Subcutaneous abdominal adipose tissue (tissue), 5 donors: ENCODE data around the gene DSCAML1.

Experiments used
- H3K27ac ChIP-seq: one replicate; pipeline ENCODE4 v1.7.0; 2013; ENCODE audit warnings: low read depth, mild to moderate bottlenecking, inconsistent platforms, low read length, moderate library complexity
- H3K27me3 ChIP-seq, 5 donors: one replicate each; pipeline ENCODE4 v1.7.0; 2013; ENCODE audit warnings: low read length in 5 of 5, inconsistent platforms in 1 of 5; ENCODE audit not compliant: control insufficient read depth in 5 of 5, insufficient read depth in 4 of 5
- H3K36me3 ChIP-seq, 5 donors: one replicate each; pipeline ENCODE4 v1.7.0; 2013; ENCODE audit warnings: low read length in 5 of 5; ENCODE audit not compliant: control insufficient read depth in 5 of 5, insufficient read depth in 5 of 5
- H3K4me1 ChIP-seq, 5 donors: one replicate each; pipeline ENCODE4 v1.7.0; 2013; ENCODE audit warnings: low read length in 5 of 5, mild to moderate bottlenecking in 3 of 5, moderate library complexity in 1 of 5; ENCODE audit not compliant: control insufficient read depth in 5 of 5, insufficient read depth in 5 of 5
- H3K4me3 ChIP-seq, 5 donors: one replicate each; pipeline ENCODE4 v1.7.0; 2013; ENCODE audit warnings: low read length in 5 of 5, low read depth in 1 of 5
- H3K9ac ChIP-seq, 5 donors: one replicate each; pipeline ENCODE4 v1.7.0; 2013; ENCODE audit warnings: low read length in 5 of 5, mild to moderate bottlenecking in 4 of 5, moderate library complexity in 3 of 5
- H3K9me3 ChIP-seq, 5 donors: one replicate each; pipeline ENCODE4 v1.7.0; 2013; ENCODE audit warnings: low read length in 5 of 5; ENCODE audit not compliant: control insufficient read depth in 5 of 5
- donor health status: healthy.
- donor health status: healthy.
- donor health status: healthy.
- donor health status: healthy.
- donor health status: healthy.

The DSCAML1 gene

GRCh38 chr11:117433717-117434116, 363.3 kb downstream of the DSCAML1 start:
- Histone ChIP-seq H3K27me3 (peaks cover 0 to 2% (median 0%) of the 10 kb centered on the region in 5 donors), H3K4me3 (no peak overlapping the region), H3K36me3 (peaks cover 0 to 34% (median 2%) of the 10 kb centered on the region in 5 donors), H3K27ac (no peak overlapping the region), H3K9ac (no peak overlapping the region), H3K4me1 (no peaks in the 10 kb centered on the region), H3K9me3 (no peaks in the 10 kb centered on the region)

- peaks cover 0 to 26% (median 2%) of the 10 kb centered on the region in 5 donors for H3K36me3 ChIP-seq
Observed at GRCh38 chr11:117431436-117431835, 365.6 kb downstream of the DSCAML1 start.

GRCh38 chr11:117430293-117430955, 366.6 kb downstream of the DSCAML1 start:
- Histone ChIP-seq H3K36me3 (peaks cover 0 to 19% (median 2%) of the 10 kb centered on the region in 5 donors), H3K4me1 (peaks cover 0 to 5% (median 3%) of the 10 kb centered on the region in 5 donors), H3K4me3 (no peak overlapping the region), H3K27me3 (peaks cover 0 to 6% (median 0%) of the 10 kb centered on the region in 5 donors), H3K27ac (no peak overlapping the region), H3K9ac (no peak overlapping the region), H3K9me3 (no peaks in the 10 kb centered on the region)

More at GRCh38 chr11:117431436-117431835, 365.6 kb downstream of the DSCAML1 start:
- H3K4me1 ChIP-seq = peaks cover 0 to under 1% (median 0%) of the 10 kb centered on the region in 5 donors
- no peak overlapping the region for H3K27ac ChIP-seq
- H3K27me3 ChIP-seq = peaks cover 0 to 5% (median 0%) of the 10 kb centered on the region in 5 donors
- no peak overlapping the region for H3K4me3 ChIP-seq
- no peak overlapping the region for H3K9ac ChIP-seq
- no peaks in the 10 kb centered on the region for H3K9me3 ChIP-seq

GRCh38 chr11:117428856-117429229, 368.2 kb downstream of the DSCAML1 start:
- no peaks in the 10 kb centered on the region for H3K9me3 ChIP-seq
- no peak overlapping the region for H3K9ac ChIP-seq
- H3K4me1 ChIP-seq = peaks cover 0 to 5% (median 3%) of the 10 kb centered on the region in 5 donors
- H3K4me3 ChIP-seq = no peak overlapping the region
- H3K27me3 ChIP-seq = peaks cover 0 to 6% (median 0%) of the 10 kb centered on the region in 5 donors
- no peak overlapping the region for H3K27ac ChIP-seq
- peaks cover 0 to 18% (median 0%) of the 10 kb centered on the region in 5 donors for H3K36me3 ChIP-seq

- Histone ChIP-seq H3K9ac (no peak overlapping the region), H3K9me3 (no peaks in the 10 kb centered on the region), H3K36me3 (peaks cover 0 to 18% (median 0%) of the 10 kb centered on the region in 5 donors), H3K4me3 (no peak overlapping the region), H3K27ac (no peak overlapping the region), H3K27me3 (peaks cover 0 to 6% (median 0%) of the 10 kb centered on the region in 5 donors), H3K4me1 (peaks cover 0 to 5% (median 3%) of the 10 kb centered on the region in 5 donors)
Observed at GRCh38 chr11:117428186-117428855, 368.7 kb downstream of the DSCAML1 start.

- Histone ChIP-seq H3K9me3 (no peaks in the 10 kb centered on the region), H3K27ac (no peak overlapping the region), H3K9ac (no peak overlapping the region), H3K4me3 (no peak overlapping the region), H3K36me3 (peaks cover 0 to 14% (median 0%) of the 10 kb centered on the region in 5 donors), H3K27me3 (peaks cover 0 to 6% (median 0%) of the 10 kb centered on the region in 5 donors), H3K4me1 (peaks cover 0 to 5% (median 3%) of the 10 kb centered on the region in 5 donors)
Observed at GRCh38 chr11:117427356-117427874, 369.6 kb downstream of the DSCAML1 start.

- H3K4me3 ChIP-seq = no peak overlapping the region
- H3K36me3 ChIP-seq = peaks cover 0 to 14% (median 0%) of the 10 kb centered on the region in 5 donors
- H3K27me3 ChIP-seq = peaks cover 0 to 6% (median 0%) of the 10 kb centered on the region in 5 donors
- H3K4me1 ChIP-seq = peaks cover 0 to 5% (median 3%) of the 10 kb centered on the region in 5 donors
- no peak overlapping the region for H3K9ac ChIP-seq
- H3K27ac ChIP-seq = no peak overlapping the region
- H3K9me3 ChIP-seq = no peaks in the 10 kb centered on the region
Observed at GRCh38 chr11:117426941-117427340, 370.1 kb downstream of the DSCAML1 start.

GRCh38 chr11:117426297-117426685, 370.7 kb downstream of the DSCAML1 start:
- no peak overlapping the region for H3K27ac ChIP-seq
- H3K9ac ChIP-seq = no peak overlapping the region

GRCh38 chr11:117425679-117426296, 371.2 kb downstream of the DSCAML1 start:
- Histone ChIP-seq H3K27ac (no peak overlapping the region), H3K4me1 (peaks cover 0 to 5% (median 3%) of the 10 kb centered on the region in 5 donors), H3K27me3 (peaks cover 0 to 6% (median 0%) of the 10 kb centered on the region in 5 donors), H3K9me3 (no peaks in the 10 kb centered on the region), H3K4me3 (no peak overlapping the region), H3K36me3 (peaks cover 0 to 3% (median 0%) of the 10 kb centered on the region in 5 donors), H3K9ac (no peak overlapping the region)

More at GRCh38 chr11:117426297-117426685, 370.7 kb downstream of the DSCAML1 start:
- Histone ChIP-seq H3K4me1 (peaks cover 0 to 5% (median 3%) of the 10 kb centered on the region in 5 donors), H3K36me3 (peaks cover 0 to 8% (median 0%) of the 10 kb centered on the region in 5 donors), H3K4me3 (no peak overlapping the region), H3K27me3 (peaks cover 0 to 6% (median 0%) of the 10 kb centered on the region in 5 donors), H3K9me3 (no peaks in the 10 kb centered on the region)
